Right ventricle myocardium inferior (tissue), 1 donor: ENCODE measurements around the gene ARHGAP12. TPM values are rescaled to one million over a fixed set of nuclear protein-coding genes. Genes with fewer than 3 reads are reported as not detected.
"Not testable (repeated sequence)": the region's sequence is repeated elsewhere in the genome, so short reads cannot be mapped to it uniquely, and the experiment has no call there.

Experiments used
- ATAC-seq: fragments of 200-7000 bp; cut with Tn5 transposase; one replicate; pipeline ENCODE4 v1.9.1; 2020; ENCODE audit warnings: mild to moderate bottlenecking, moderate library complexity
- DNase-seq: peaks from one replicate; pipeline ENCODE4 v3.0.0; 2021; ENCODE audit errors: missing footprints
- intact Hi-C: fragments of 100-400 bp; cut with DNase I; formaldehyde crosslinking; loops from one replicate; pipeline ENCODE4 v1.11.0; 2022
- total RNA-seq: library from RNA; stranded (reverse); fragmentation: NEBNext Ultra II Directional; extraction: Animal tissue kit (Norgen Biotek cat#: 25700); gene quantifications from one replicate; pipeline ENCODE4 v1.2.1, GENCODE V29; 2021
- donor health status: DM: no; HTN: yes; CAD: no; lungs with severe emphysema.

The ARHGAP12 gene
- total RNA-seq, 1 donor from 2014 or later, result 21.5 TPM

- peak; percentile 76 for ATAC-seq
- no peak for DNase-seq
- intact Hi-C loops, result loop anchor here (2.0 to 10.0 kb wide), 5 partner anchors 100 to 1084 kb away; partner anchors contain the start of gene ZEB1
These were observed 120.1 kb downstream of the ARHGAP12 start for GRCh38 chr10:31808258-31809218.

GRCh38 chr10:31804352-31804810 lies 124.2 kb downstream of the ARHGAP12 start:
- ATAC-seq (no peak), DNase-seq (no peak)
- intact Hi-C loops, result loop anchor here (10.0 kb wide), 2 partner anchors 490 to 1080 kb away; partner anchors contain the start of gene ZEB1

GRCh38 chr10:31803606-31804351 lies 124.9 kb downstream of the ARHGAP12 start:
- DNase-seq (no peak), ATAC-seq (no peak)
- intact Hi-C loops, result loop anchor here (10.0 kb wide), 2 partner anchors 489 to 1079 kb away; partner anchors contain the start of gene ZEB1

- no peak for ATAC-seq
- DNase-seq, result no peak
- intact Hi-C loops, result no loop called here
These were observed 129.4 kb downstream of the ARHGAP12 start for GRCh38 chr10:31799181-31799580.

GRCh38 chr10:31792745-31793144 lies 135.9 kb downstream of the ARHGAP12 start:
- no peak for DNase-seq
- no peak for ATAC-seq
- intact Hi-C loops, result no loop called here

GRCh38 chr10:31789555-31789954 lies 139.1 kb downstream of the ARHGAP12 start:
- DNase-seq, result no peak
- intact Hi-C loops, result no loop called here
- ATAC-seq, result no peak

DNA sequence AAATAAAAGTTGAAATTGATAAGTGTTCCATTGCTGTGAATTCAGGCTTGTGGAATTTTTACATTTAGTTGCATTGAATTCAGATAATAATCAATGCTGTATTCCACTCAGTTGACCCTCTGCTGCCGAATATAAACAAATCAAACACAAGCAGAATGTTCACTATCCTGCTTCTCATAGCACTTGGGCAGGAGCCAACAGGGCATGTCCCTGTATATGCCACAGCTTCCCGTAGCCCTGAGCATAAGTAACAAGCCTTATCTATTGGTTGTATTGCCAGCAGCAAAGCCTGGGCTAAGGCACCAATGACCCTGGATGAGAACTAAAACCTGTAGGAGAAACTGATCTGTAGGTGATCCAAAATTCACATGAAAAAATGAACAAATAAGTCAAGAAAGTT lies 145.9 kb downstream of the ARHGAP12 start:
- DNase-seq (no peak), ATAC-seq (no peak)
- intact Hi-C loops, result no loop called here

- DNase-seq (no peak), ATAC-seq (no peak)
- intact Hi-C loops, result no loop called here
These were observed 147.9 kb downstream of the ARHGAP12 start for GRCh38 chr10:31780717-31781116.

DNA sequence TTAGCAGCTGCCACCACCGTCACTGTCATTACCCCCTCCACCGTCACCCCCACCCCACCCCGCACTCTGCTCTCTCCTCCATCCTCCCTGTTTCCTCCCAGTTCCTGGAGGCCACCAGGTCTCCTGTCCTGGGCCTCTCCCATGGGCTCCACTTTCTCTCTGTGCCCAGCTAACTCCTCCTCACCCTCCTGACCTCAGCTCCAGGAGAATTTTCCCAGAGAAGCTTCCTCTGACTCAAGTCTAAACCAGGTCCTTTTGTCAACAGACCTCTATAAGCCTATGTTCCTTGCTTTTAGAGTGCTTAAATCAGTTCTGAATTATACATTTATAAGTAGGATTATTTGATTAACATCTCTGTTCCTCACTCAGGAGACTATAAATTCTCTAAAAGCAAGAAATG lies 150.0 kb downstream of the ARHGAP12 start:
- DNase-seq, result no peak
- intact Hi-C loops, result no loop called here
- ATAC-seq, result no peak

- ATAC-seq (no peak), DNase-seq (no peak)
- intact Hi-C loops, result no loop called here
These were observed 152.5 kb downstream of the ARHGAP12 start for GRCh38 chr10:31776159-31776558.

DNA sequence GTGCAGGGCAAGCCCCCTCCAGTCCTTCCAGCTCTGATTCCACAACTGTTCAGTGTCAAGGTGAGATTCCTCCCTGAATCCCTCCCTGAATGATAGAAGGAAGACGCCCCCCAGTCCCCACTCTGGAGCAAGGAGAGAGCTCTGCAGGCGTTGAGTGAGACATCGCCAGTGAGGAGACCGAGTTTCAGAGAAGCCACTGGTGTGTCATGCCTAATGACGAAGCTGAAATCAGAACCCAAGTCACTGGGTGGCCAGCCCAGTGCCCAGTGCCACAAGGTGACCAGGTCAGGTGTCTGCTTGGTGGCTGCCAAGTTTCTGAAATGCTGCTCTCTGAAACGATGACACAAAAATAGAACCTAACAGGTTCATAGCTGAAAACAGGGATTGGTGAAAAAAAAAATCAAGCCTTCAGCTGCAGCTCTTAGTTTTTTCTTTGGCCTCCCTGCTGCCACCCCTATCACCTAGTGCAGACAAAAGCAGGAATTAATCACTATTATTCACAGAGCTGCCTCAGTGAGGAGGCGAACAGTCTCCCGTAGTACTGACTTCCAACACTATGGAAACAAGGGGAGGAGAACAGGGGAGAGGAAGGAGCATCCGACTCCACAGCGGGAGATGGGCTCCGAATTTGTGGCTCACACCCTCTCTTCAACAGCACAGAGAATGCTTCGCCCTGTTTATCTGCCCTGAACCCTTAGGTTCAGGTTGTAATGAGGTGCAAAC lies 153.5 kb downstream of the ARHGAP12 start:
- ATAC-seq, result no peak
- intact Hi-C loops, result no loop called here

DNA sequence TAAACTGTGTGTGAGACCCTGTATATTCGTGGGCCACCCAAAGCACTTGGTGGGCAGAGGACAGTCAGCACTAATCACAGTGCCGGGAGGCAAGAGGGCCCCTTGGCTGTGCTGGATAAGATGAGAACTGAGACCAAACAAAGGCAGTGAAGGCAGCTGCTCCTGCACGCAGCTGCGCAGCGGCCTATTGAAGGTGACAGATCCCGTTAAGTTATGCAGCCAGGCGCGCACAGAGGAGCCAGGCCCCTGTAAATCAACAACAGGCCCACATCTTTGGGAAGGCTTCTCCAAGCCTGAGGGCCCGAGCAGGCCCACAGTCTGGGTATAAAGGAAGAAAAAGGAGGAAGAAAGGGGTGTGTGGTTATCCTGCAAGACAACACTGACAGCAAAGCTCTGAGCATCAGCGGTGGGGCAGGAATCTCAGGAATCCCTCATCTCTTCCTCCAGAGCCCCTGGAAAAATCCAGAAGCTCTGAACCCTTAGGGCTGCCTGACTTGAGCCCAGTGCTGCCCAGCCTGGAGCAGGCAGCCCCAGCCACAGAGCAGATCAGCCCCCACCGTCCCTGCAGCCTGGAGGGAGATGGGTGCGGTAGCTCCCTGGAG lies 154.2 kb downstream of the ARHGAP12 start:
- no peak for ATAC-seq
- DNase-seq, result no peak
- intact Hi-C loops, result no loop called here

More for the DNA sequence above, 153.5 kb downstream of the ARHGAP12 start:
- no peak for DNase-seq

- ATAC-seq (no peak), DNase-seq (no peak)
- intact Hi-C loops, result no loop called here
These were observed 154.8 kb downstream of the ARHGAP12 start for GRCh38 chr10:31773749-31774298.

GRCh38 chr10:31771331-31771831 lies 157.2 kb downstream of the ARHGAP12 start:
- DNase-seq (no peak), ATAC-seq (peak; percentile 70)
- intact Hi-C loops, result no loop called here

GRCh38 chr10:31770307-31770902 lies 158.2 kb downstream of the ARHGAP12 start:
- intact Hi-C loops, result loop anchor here (1.0 kb wide), 1 partner anchor 61 kb away; no protein-coding TSS in a partner anchor
- ATAC-seq, result peak; percentile 56
- no peak for DNase-seq

DNA sequence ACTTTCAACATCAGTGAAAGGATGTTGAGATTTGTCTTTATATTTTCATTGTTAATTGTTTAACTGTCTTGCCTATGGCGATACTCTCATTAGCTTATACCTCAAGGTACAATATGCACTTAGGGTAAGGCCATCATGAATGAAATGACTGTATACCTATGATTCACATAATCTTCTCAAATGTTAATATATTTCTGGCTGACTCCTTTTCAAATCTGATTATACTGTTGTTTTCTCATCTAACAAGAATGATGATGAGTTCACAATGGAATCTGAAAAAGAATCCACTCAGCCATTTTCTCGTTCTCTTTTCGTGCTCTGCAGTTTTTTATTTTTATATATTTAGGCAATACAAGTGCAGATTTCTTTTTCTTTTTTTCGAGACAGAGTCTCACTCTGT lies 159.1 kb downstream of the ARHGAP12 start:
- ATAC-seq, result no peak
- DNase-seq, result no peak
- intact Hi-C loops, result loop anchor here (10.0 kb wide), 2 partner anchors 245 to 445 kb away; no protein-coding TSS in a partner anchor

DNA sequence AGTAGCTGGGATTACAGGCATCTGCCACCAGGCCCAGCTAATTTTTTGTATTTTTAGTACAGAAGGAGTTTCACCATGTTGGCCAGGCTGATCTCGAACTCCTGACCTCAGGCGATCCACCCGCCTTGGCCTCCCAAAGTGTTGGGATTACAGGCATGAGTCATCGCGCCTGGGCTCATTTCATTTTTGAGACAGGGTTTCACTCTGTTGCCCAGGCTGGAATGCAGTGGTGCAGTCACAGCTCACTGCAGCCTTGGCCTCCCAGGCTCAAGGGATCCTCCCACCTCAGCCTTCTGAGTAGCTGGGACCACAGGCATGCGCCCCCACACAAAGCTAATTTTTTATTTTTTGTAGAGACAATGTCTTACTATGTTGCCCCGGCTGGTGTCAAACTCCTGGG lies 159.7 kb downstream of the ARHGAP12 start:
- DNase-seq, ATAC-seq: not testable (repeated sequence)
- intact Hi-C loops, result loop anchor here (10.0 kb wide), 2 partner anchors 244 to 444 kb away; no protein-coding TSS in a partner anchor
